Neural progenitor cell (in vitro differentiated cells): ENCODE measurements around the gene SPIRE1. TPM values are rescaled to one million over a fixed set of nuclear protein-coding genes. Genes with fewer than 3 reads are reported as not detected.

Source experiments
- DNase-seq: peaks from one replicate; pipeline ENCODE4 v3.0.0-alpha.2; 2016; ENCODE audit warnings: low spot score
- H2AFZ ChIP-seq: fragments of 200-600 bp; sonication (generic); replicated peaks from 2 replicates; pipeline ENCODE4 v1.6.1; 2016; ENCODE audit warnings: antibody characterized with exemption
- H3F3A ChIP-seq: fragments of 200-600 bp; sonication (generic); 2 replicates; pipeline ENCODE4 v1.6.1; 2016; ENCODE audit warnings: antibody characterized with exemption, low read depth
- H3K27ac ChIP-seq: fragments of 200-600 bp; sonication (generic); 2 replicates; pipeline ENCODE4 v1.5.1; 2016; ENCODE audit warnings: mild to moderate bottlenecking
- H3K27me3 ChIP-seq: fragments of 200-600 bp; sonication (generic); 2 replicates; pipeline ENCODE4 v1.6.1; 2016; ENCODE audit warnings: mild to moderate bottlenecking, moderate library complexity
- H3K36me3 ChIP-seq: fragments of 200-600 bp; sonication (generic); 2 replicates; pipeline ENCODE4 v1.5.1; 2016
- H3K4me1 ChIP-seq: fragments of 200-600 bp; sonication (generic); 2 replicates; pipeline ENCODE4 v1.6.1; 2016; ENCODE audit warnings: mixed run types
- H3K4me2 ChIP-seq: fragments of 200-600 bp; sonication (generic); 2 replicates; pipeline ENCODE4 v1.6.1; 2016
- H3K4me3 ChIP-seq: fragments of 200-600 bp; sonication (generic); 2 replicates; pipeline ENCODE4 v1.5.1; 2016
- H3K79me2 ChIP-seq: fragments of 200-600 bp; sonication (generic); 2 replicates; pipeline ENCODE4 v1.6.1; 2016; ENCODE audit warnings: low read depth
- H3K9ac ChIP-seq: fragments of 200-600 bp; sonication (generic); 2 replicates; pipeline ENCODE4 v1.6.1; 2016
- H3K9me3 ChIP-seq: fragments of 200-600 bp; sonication (generic); 2 replicates; pipeline ENCODE4 v1.5.1; 2016; ENCODE audit warnings: low read depth
- H4K20me1 ChIP-seq: fragments of 200-600 bp; sonication (generic); 2 replicates; pipeline ENCODE4 v1.6.1; 2016; ENCODE audit warnings: low read depth
- H3K27ac Mint-ChIP-seq: 3 replicates; pipeline ENCODE4 v1.8.0; 2021; ENCODE audit warnings: mixed read lengths
- H3K27me3 Mint-ChIP-seq: 2 replicates; pipeline ENCODE4 v1.8.0; 2022; ENCODE audit warnings: low read depth, mild to moderate bottlenecking, inconsistent platforms, moderate library complexity, mixed read lengths; ENCODE audit not compliant: insufficient read depth
- H3K36me3 Mint-ChIP-seq: 3 replicates; pipeline ENCODE4 v1.8.0; 2021; ENCODE audit warnings: mixed read lengths
- H3K4me1 Mint-ChIP-seq: 3 replicates; pipeline ENCODE4 v1.8.0; 2021; ENCODE audit warnings: mixed read lengths
- H3K4me3 Mint-ChIP-seq: 3 replicates; pipeline ENCODE4 v1.8.0; 2021; ENCODE audit warnings: mild to moderate bottlenecking, moderate library complexity, mixed read lengths
- H3K9me3 Mint-ChIP-seq: 3 replicates; pipeline ENCODE4 v1.8.0; 2020; ENCODE audit warnings: mixed read lengths
- EZH2 ChIP-seq: fragments of 200-600 bp; sonication (generic); IDR thresholded peaks from 2 replicates; pipeline ENCODE4 v1.6.1; 2017; ENCODE audit warnings: antibody characterized with exemption, mild to moderate bottlenecking, moderate library complexity
- EZH2phosphoT487 ChIP-seq: fragments of 200-600 bp; sonication (generic); IDR thresholded peaks from 2 replicates; pipeline ENCODE4 v1.6.1; 2017; ENCODE audit warnings: antibody characterized with exemption
- total RNA-seq: library from RNA; depleted of rRNA; stranded (reverse); fragments of >200 nt; gene quantifications from 2 replicates; pipeline ENCODE4 v1.2.3, GENCODE V29; 2015; ENCODE audit warnings: low replicate concordance
- TF ChIP-seq, protein P1 (sequence below): fragments of 200-600 bp; sonication (generic); IDR thresholded peaks from 2 replicates; pipeline ENCODE4 v1.5.1; 2017; ENCODE audit warnings: antibody characterized with exemption, mild to moderate bottlenecking

SPIRE1 gene
- total RNA-seq, 1 donor from 2014 or later: 18.4 TPM

GRCh38 chr18:12595571-12596255, 62.2 kb downstream of the SPIRE1 start:
- Histone ChIP-seq H3K4me2 (no peak overlapping the region), H3K4me1 (no peaks in the 10 kb centered on the region), H3K79me2 (no peaks in the 10 kb centered on the region), H3K9me3 (no peaks in the 10 kb centered on the region), H3K9ac (no peak overlapping the region), H3K27ac (no peak overlapping the region), H3F3A (no peaks in the 10 kb centered on the region), H4K20me1 (no peaks in the 10 kb centered on the region), H2AFZ (no peak overlapping the region), H3K36me3 (no peaks in the 10 kb centered on the region), H3K4me3 (no peak overlapping the region), H3K27me3 (no peaks in the 10 kb centered on the region)
- H3K9me3 Mint-ChIP-seq: no peaks in the 10 kb centered on the region
- no peak for DNase-seq
- no peaks in the 10 kb centered on the region for H3K36me3 Mint-ChIP-seq
- no peak overlapping the region for H3K27ac Mint-ChIP-seq
- peaks cover 14% of the 10 kb centered on the region for H3K4me1 Mint-ChIP-seq
- no peaks in the 10 kb centered on the region for H3K27me3 Mint-ChIP-seq
- TF ChIP-seq EZH2: no peak
- TF ChIP-seq, protein P1, sequence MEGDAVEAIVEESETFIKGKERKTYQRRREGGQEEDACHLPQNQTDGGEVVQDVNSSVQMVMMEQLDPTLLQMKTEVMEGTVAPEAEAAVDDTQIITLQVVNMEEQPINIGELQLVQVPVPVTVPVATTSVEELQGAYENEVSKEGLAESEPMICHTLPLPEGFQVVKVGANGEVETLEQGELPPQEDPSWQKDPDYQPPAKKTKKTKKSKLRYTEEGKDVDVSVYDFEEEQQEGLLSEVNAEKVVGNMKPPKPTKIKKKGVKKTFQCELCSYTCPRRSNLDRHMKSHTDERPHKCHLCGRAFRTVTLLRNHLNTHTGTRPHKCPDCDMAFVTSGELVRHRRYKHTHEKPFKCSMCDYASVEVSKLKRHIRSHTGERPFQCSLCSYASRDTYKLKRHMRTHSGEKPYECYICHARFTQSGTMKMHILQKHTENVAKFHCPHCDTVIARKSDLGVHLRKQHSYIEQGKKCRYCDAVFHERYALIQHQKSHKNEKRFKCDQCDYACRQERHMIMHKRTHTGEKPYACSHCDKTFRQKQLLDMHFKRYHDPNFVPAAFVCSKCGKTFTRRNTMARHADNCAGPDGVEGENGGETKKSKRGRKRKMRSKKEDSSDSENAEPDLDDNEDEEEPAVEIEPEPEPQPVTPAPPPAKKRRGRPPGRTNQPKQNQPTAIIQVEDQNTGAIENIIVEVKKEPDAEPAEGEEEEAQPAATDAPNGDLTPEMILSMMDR: no peak
- no peak overlapping the region for H3K4me3 Mint-ChIP-seq

- Mint-ChIP-seq H3K27ac (no peak overlapping the region), H3K27me3 (no peaks in the 10 kb centered on the region), H3K4me1 (peaks cover 9% of the 10 kb centered on the region), H3K36me3 (no peaks in the 10 kb centered on the region), H3K4me3 (no peak overlapping the region), H3K9me3 (no peaks in the 10 kb centered on the region)
- H2AFZ ChIP-seq: no peak overlapping the region
- TF ChIP-seq, protein P1: no peak
- TF ChIP-seq EZH2: no peak
- TF ChIP-seq EZH2phosphoT487: no peak
- no peaks in the 10 kb centered on the region for H3K27me3 ChIP-seq
- no peaks in the 10 kb centered on the region for H3F3A ChIP-seq
- H4K20me1 ChIP-seq: no peaks in the 10 kb centered on the region
- no peak overlapping the region for H3K27ac ChIP-seq
- H3K4me3 ChIP-seq: no peak overlapping the region
- no peak overlapping the region for H3K9ac ChIP-seq
- DNase-seq: no peak
- H3K9me3 ChIP-seq: no peaks in the 10 kb centered on the region
- no peak overlapping the region for H3K4me2 ChIP-seq
- H3K4me1 ChIP-seq: no peaks in the 10 kb centered on the region
- H3K36me3 ChIP-seq: no peaks in the 10 kb centered on the region
- no peaks in the 10 kb centered on the region for H3K79me2 ChIP-seq
These were observed 64.0 kb downstream of the SPIRE1 start for GRCh38 chr18:12593866-12594265.

GRCh38 chr18:12592597-12593127, 65.2 kb downstream of the SPIRE1 start:
- no peak overlapping the region for H3K4me2 ChIP-seq
- H3K27me3 Mint-ChIP-seq: no peaks in the 10 kb centered on the region
- H3K4me1 Mint-ChIP-seq: peaks cover 2% of the 10 kb centered on the region
- no peaks in the 10 kb centered on the region for H3K9me3 Mint-ChIP-seq
- no peak overlapping the region for H3K4me3 ChIP-seq
- H4K20me1 ChIP-seq: no peaks in the 10 kb centered on the region
- no peaks in the 10 kb centered on the region for H3F3A ChIP-seq
- H3K9me3 ChIP-seq: no peaks in the 10 kb centered on the region
- H3K36me3 Mint-ChIP-seq: no peaks in the 10 kb centered on the region
- no peaks in the 10 kb centered on the region for H3K36me3 ChIP-seq
- no peak overlapping the region for H2AFZ ChIP-seq
- no peak overlapping the region for H3K27ac ChIP-seq
- TF ChIP-seq EZH2phosphoT487: no peak
- TF ChIP-seq EZH2: no peak
- TF ChIP-seq, protein P1: no peak
- H3K4me3 Mint-ChIP-seq: no peak overlapping the region
- no peak overlapping the region for H3K9ac ChIP-seq
- H3K4me1 ChIP-seq: no peaks in the 10 kb centered on the region
- DNase-seq: no peak
- H3K27ac Mint-ChIP-seq: no peak overlapping the region
- no peaks in the 10 kb centered on the region for H3K27me3 ChIP-seq
- no peaks in the 10 kb centered on the region for H3K79me2 ChIP-seq
